H1 (cell line): ENCODE measurements around the gene ASTN2. TPM values are rescaled to one million over a fixed set of nuclear protein-coding genes. Genes with fewer than 3 reads are reported as not detected.

Source experiments
- CTCF ChIA-PET: fragments of 300-600 bp; sonication (Branson Sonifier 250); formaldehyde crosslinking; loops from one replicate; lab custom pipeline; 2021; ENCODE audit not compliant: partially characterized antibody; lab: Charles Lee
- POLR2A ChIA-PET: fragments of 300-600 bp; sonication (Branson Sonifier 250); formaldehyde crosslinking; loops from one replicate; lab custom pipeline; 2021; ENCODE audit warnings: inconsistent platforms; ENCODE audit not compliant: partially characterized antibody; lab: Charles Lee
- DNase-seq, 2 experiments: peaks; one replicate each; pipeline versions ENCODE4 v3.0.0 to v3.0.0-alpha.2; 2010 to 2022; ENCODE audit warnings: low spot score in 2 of 2, low read depth in 1 of 2, mixed read lengths in 1 of 2
- FAIRE-seq: peaks from 2 replicates; lab custom pipeline; 2011; peaks lifted over from hg19 to GRCh38; lab: Jason Lieb, UNC
- H2AFZ ChIP-seq: 2 replicates; pipeline ENCODE4 v1.8.1; 2012; ENCODE audit warnings: low read length, inconsistent platforms
- H2AK5ac ChIP-seq: 2 replicates; pipeline ENCODE4 v1.6.1; 2013; ENCODE audit warnings: low read depth, low read length
- H2BK120ac ChIP-seq: replicated peaks from 2 replicates; pipeline ENCODE3; 2013; ENCODE audit warnings: low read depth, low read length, inconsistent platforms
- H2BK12ac ChIP-seq: 2 replicates; pipeline ENCODE4 v1.6.1; 2013; ENCODE audit warnings: low read depth, low read length
- H2BK15ac ChIP-seq: 2 replicates; pipeline ENCODE4 v1.6.1; 2013; ENCODE audit warnings: low read length
- H2BK20ac ChIP-seq: 2 replicates; pipeline ENCODE4 v1.6.1; 2013; ENCODE audit warnings: low read length
- H2BK5ac ChIP-seq: 2 replicates; pipeline ENCODE4 v1.6.1; 2013; ENCODE audit warnings: low read depth, low read length
- H3K14ac ChIP-seq: 2 replicates; pipeline ENCODE4 v1.6.1; 2013; ENCODE audit warnings: inconsistent platforms; ENCODE audit not compliant: insufficient read length
- H3K18ac ChIP-seq: 2 replicates; pipeline ENCODE4 v1.6.1; 2013; ENCODE audit warnings: low read length; ENCODE audit errors: extremely low read depth
- H3K23ac ChIP-seq: 2 replicates; pipeline ENCODE4 v1.6.1; 2013; ENCODE audit warnings: inconsistent platforms; ENCODE audit not compliant: insufficient read length
- H3K23me2 ChIP-seq: 2 replicates; pipeline ENCODE4 v1.6.1; 2013; ENCODE audit warnings: low read depth, low read length
- H3K27ac ChIP-seq: 2 replicates; pipeline ENCODE4 v1.6.1; 2011; ENCODE audit warnings: low read depth, low read length, inconsistent platforms
- H3K27me3 ChIP-seq, 4 experiments: replicated peaks in 1 of 4; 1 replicate in 1 of 4; 2 replicates in 3 of 4; pipeline versions ENCODE4 v1.6.1 to v1.8.1; 2011 to 2013; ENCODE audit warnings: low read length in 3 of 4, mild to moderate bottlenecking in 3 of 4, inconsistent platforms in 2 of 4, mixed read lengths in 2 of 4, moderate library complexity in 1 of 4; ENCODE audit not compliant: control insufficient read depth in 3 of 4, insufficient read depth in 3 of 4; ENCODE audit errors: extremely low read depth in 1 of 4
- H3K36me3 ChIP-seq, 4 experiments: 2 replicates each; pipeline versions ENCODE4 v1.6.1 to v1.8.1; 2011 to 2013; ENCODE audit warnings: mild to moderate bottlenecking in 4 of 4, low read length in 3 of 4, moderate library complexity in 2 of 4, control low read depth in 1 of 4, inconsistent platforms in 1 of 4; ENCODE audit not compliant: insufficient read depth in 4 of 4, control insufficient read depth in 2 of 4
- H3K4ac ChIP-seq: replicated peaks from 2 replicates; pipeline ENCODE3; 2013; ENCODE audit warnings: low read length, low read depth, mixed read lengths, inconsistent platforms; ENCODE audit not compliant: insufficient read length
- H3K4me1 ChIP-seq, 4 experiments: replicated peaks in 1 of 4; 1 replicate in 1 of 4; 2 replicates in 3 of 4; pipeline versions ENCODE4 v1.6.1 to v1.8.1; 2011 to 2013; ENCODE audit warnings: low read length in 3 of 4, inconsistent platforms in 2 of 4, mixed read lengths in 1 of 4; ENCODE audit not compliant: insufficient read depth in 4 of 4, control insufficient read depth in 3 of 4
- H3K4me2 ChIP-seq, 2 experiments: 2 replicates each; pipeline versions ENCODE4 v1.6.1 to v1.8.1; 2011 to 2013; ENCODE audit warnings: low read depth in 2 of 2, low read length in 2 of 2, control low read depth in 1 of 2, inconsistent platforms in 1 of 2, mild to moderate bottlenecking in 1 of 2; ENCODE audit not compliant: insufficient read depth in 1 of 2
- H3K4me3 ChIP-seq, 4 experiments: fragments of 200-600, 300-600 bp in 1 of 4; sonication (generic), shearing (Covaris generic), sonication (Bioruptor Twin) in 1 of 4; 2 replicates each; pipeline versions ENCODE4 v1.5.1 to v1.8.1; 2011 to 2016; ENCODE audit warnings: low read length in 4 of 4, low read depth in 3 of 4, control low read depth in 2 of 4, inconsistent platforms in 2 of 4, mild to moderate bottlenecking in 2 of 4, mixed read lengths in 1 of 4, moderate library complexity in 1 of 4; ENCODE audit not compliant: insufficient read depth in 2 of 4; ENCODE audit errors: extremely low read depth in 1 of 4
- H3K56ac ChIP-seq: replicated peaks from 2 replicates; pipeline ENCODE3; 2013; ENCODE audit warnings: low read depth, mild to moderate bottlenecking, mixed read lengths, low read length, inconsistent platforms; ENCODE audit not compliant: insufficient read length
- H3K79me1 ChIP-seq: 2 replicates; pipeline ENCODE4 v1.6.1; 2013; ENCODE audit warnings: low read depth, low read length, control low read depth
- H3K79me2 ChIP-seq, 2 experiments: 2 replicates each; pipeline versions ENCODE4 v1.6.1 to v1.8.1; 2012 to 2013; ENCODE audit warnings: low read length in 2 of 2, mild to moderate bottlenecking in 2 of 2, inconsistent platforms in 1 of 2; ENCODE audit not compliant: insufficient read depth in 2 of 2, control insufficient read depth in 1 of 2
- H3K9ac ChIP-seq, 4 experiments: replicated peaks in 1 of 4; 1 replicate in 1 of 4; 2 replicates in 3 of 4; pipeline versions ENCODE4 v1.6.1 to v1.8.1; 2011 to 2013; ENCODE audit warnings: low read depth in 3 of 4, low read length in 3 of 4, control low read depth in 2 of 4, mild to moderate bottlenecking in 2 of 4, moderate library complexity in 2 of 4, inconsistent platforms in 1 of 4; ENCODE audit errors: extremely low read depth in 1 of 4
- H3K9me3 ChIP-seq, 2 experiments: 2 replicates each; pipeline versions ENCODE4 v1.6.1 to v1.8.1; 2012 to 2013; ENCODE audit warnings: mild to moderate bottlenecking in 2 of 2, moderate library complexity in 2 of 2, control low read depth in 1 of 2, inconsistent platforms in 1 of 2, low read depth in 1 of 2, low read length in 1 of 2, mixed read lengths in 1 of 2; ENCODE audit not compliant: insufficient read depth in 2 of 2
- H4K20me1 ChIP-seq, 2 experiments: replicated peaks in 1 of 2; 2 replicates each; pipeline versions ENCODE3 to v1.8.1; 2011 to 2013; ENCODE audit warnings: inconsistent platforms in 2 of 2, low read length in 2 of 2, mild to moderate bottlenecking in 1 of 2; ENCODE audit not compliant: insufficient read depth in 2 of 2, control insufficient read depth in 1 of 2
- H4K5ac ChIP-seq: 2 replicates; pipeline ENCODE4 v1.6.1; 2013; ENCODE audit warnings: low read length, low read depth, mixed read lengths, inconsistent platforms; ENCODE audit not compliant: insufficient read length
- H4K8ac ChIP-seq: 2 replicates; pipeline ENCODE4 v1.8.0; 2013; ENCODE audit warnings: mild to moderate bottlenecking, moderate library complexity, low read length, inconsistent platforms; ENCODE audit not compliant: insufficient read depth; ENCODE audit errors: extremely low read depth
- H4K91ac ChIP-seq: replicated peaks from 2 replicates; pipeline ENCODE3; 2013; ENCODE audit warnings: low read length, mixed read lengths, inconsistent platforms; ENCODE audit not compliant: insufficient read length
- ASH2L ChIP-seq: fragments of 200-600, 300-600 bp; sonication (generic); IDR thresholded peaks from one replicate; pipeline ENCODE4 v1.7.1; 2017; ENCODE audit warnings: low read length
- CTCF ChIP-seq, 3 experiments: IDR thresholded peaks; 1 replicate in 2 of 3; 2 replicates in 1 of 3; pipeline versions ENCODE4 v1.5.1 to v1.6.1; 2011; ENCODE audit warnings: low read length in 3 of 3, mild to moderate bottlenecking in 3 of 3, inconsistent platforms in 2 of 3, low read depth in 1 of 3, moderate library complexity in 1 of 3; ENCODE audit not compliant: insufficient read depth in 1 of 3; ENCODE audit errors: control extremely low read depth in 1 of 3
- EGR1 ChIP-seq: IDR thresholded peaks from 2 replicates; pipeline ENCODE4 v1.6.1; 2011; ENCODE audit warnings: low read depth, low read length, borderline replicate concordance
- KDM1A ChIP-seq: fragments of 200-600, 300-600 bp; sonication (generic); IDR thresholded peaks from 2 replicates; pipeline ENCODE4 v1.7.1; 2016; ENCODE audit warnings: mild to moderate bottlenecking, low read length, borderline replicate concordance
- KDM4A ChIP-seq: IDR thresholded peaks from one replicate; pipeline ENCODE4 v1.7.1; 2012; ENCODE audit warnings: low read depth, mild to moderate bottlenecking, moderate library complexity, low read length, inconsistent platforms; ENCODE audit not compliant: severe bottlenecking
- SP1 ChIP-seq: IDR thresholded peaks from 2 replicates; pipeline ENCODE4 v1.6.1; 2011; ENCODE audit warnings: low read depth, low read length
- SP2 ChIP-seq: IDR thresholded peaks from 2 replicates; pipeline ENCODE4 v1.6.1; 2012; ENCODE audit warnings: mild to moderate bottlenecking, low read length, inconsistent platforms
- WGBS, 2 experiments: shearing (Covaris generic) in 1 of 2; methylation state at CpG; one replicate each; pipeline versions ENCODE4 v1.1.6 to v1.1.7; 2013 to 2015; ENCODE audit warnings: low lambda C conversion rate in 2 of 2, mixed read lengths in 2 of 2, inconsistent platforms in 1 of 2, low coverage in 1 of 2, missing lambda C conversion rate in 1 of 2; ENCODE audit not compliant: insufficient replicate concordance in 2 of 2, insufficient coverage in 1 of 2, insufficient read length in 1 of 2; ENCODE audit errors: extremely low coverage in 1 of 2, missing lambda C conversion rate in 1 of 2; 5-methylcytosine and 5-hydroxymethylcytosine counted together
- polyA plus RNA-seq, 7 experiments: library from polyadenylated mRNA; depleted of rRNA in 3 of 7; stranded (reverse) in 5 of 7; unstranded in 2 of 7; fragments of >200 nt in 5 of 7; fragments of 200-250 nt in 2 of 7; gene quantifications; 1 replicate in 5 of 7; 2 replicates in 1 of 7; 4 replicates in 1 of 7; pipeline versions ENCODE4 v1.2.1 to v1.2.3, GENCODE V29; 2011 to 2013; ENCODE audit warnings: missing spikeins in 2 of 7, mixed read lengths in 2 of 7
- total RNA-seq: library from RNA; stranded (reverse); fragmentation: NEBNext Ultra II Directional; extraction: Animal tissue kit (Norgen Biotek cat#: 25700); gene quantifications from 2 replicates; pipeline ENCODE4 v1.2.1, GENCODE V29; 2021

Gene ASTN2
- total and polyA plus RNA-seq, 2 of the 8 experiments (the other 6 are each of a cell fraction or from before 2014, with no cell fraction given) = 8.2 to 13.7 TPM

- Histone ChIP-seq H2BK120ac (no peak overlapping the region), H4K5ac (no peak overlapping the region), H3K4me1 (peaks cover 0 to 3% (median 1%) of the 10 kb centered on the region in 4 experiments; a peak in 1 of 7 replicates), H2AK5ac (no peak overlapping the region), H2BK12ac (no peak overlapping the region), H3K9me3 (no peaks in the 10 kb centered on the region; a peak in 1 of 4 replicates), H3K36me3 (no peaks in the 10 kb centered on the region), H3K4me3 (no peak overlapping the region), H2BK5ac (no peak overlapping the region), H3K27me3 (no peaks in the 10 kb centered on the region), H3K4me2 (no peak overlapping the region), H4K91ac (no peak overlapping the region), H3K27ac (no peak overlapping the region), H3K4ac (no peak overlapping the region), H3K14ac (no peak overlapping the region), H3K79me2 (no peaks in the 10 kb centered on the region), H3K56ac (no peak overlapping the region), H2BK20ac (no peak overlapping the region), H2AFZ (no peak overlapping the region), H4K20me1 (no peaks in the 10 kb centered on the region), H3K18ac (no peak overlapping the region), H3K9ac (no peak overlapping the region), H3K79me1 (no peaks in the 10 kb centered on the region), H3K23ac (no peak overlapping the region), H2BK15ac (no peak overlapping the region), H4K8ac (no peak overlapping the region), H3K23me2 (no peaks in the 10 kb centered on the region)
- no peak for TF ChIP-seq EGR1
- TF ChIP-seq CTCF (IDR thresholded peaks at IDR 0.05; ENCODE audit: control extremely low read depth in 1 of 3, insufficient read depth in 1 of 3, low read depth in 1 of 3, low read length in 3 of 3) = no peak
- no peak for TF ChIP-seq ASH2L
- TF ChIP-seq SP1 = no peak
- no peak for TF ChIP-seq KDM4A
- TF ChIP-seq SP2 = no peak
- TF ChIP-seq KDM1A = no peak
- CTCF ChIA-PET = interaction anchor here (0.8 to 6.4 kb wide), 2 partner anchors 12 to 55 kb away, joined by 3 to 66 read pairs; no protein-coding TSS in a partner anchor
- DNase-seq = no peak
- POLR2A ChIA-PET = no interaction called here
- no peak for FAIRE-seq
- WGBS, 2 experiments = 100% methylated on average over 3 of the region's 3 CpGs; no CpG with 5 or more reads in 1 of the 2 experiments
These were observed 821.9 kb downstream of the ASTN2 start for GRCh38 chr9:116592970-116593369.
